ENCODE data around the gene PRKAG2.

- TF ChIP-seq CTCF (IDR thresholded peaks at IDR 0.05; ENCODE audit: low read depth, low read length, missing input control): no peak
- TF ChIP-seq ATF3 (IDR thresholded peaks at IDR 0.05): no peak
- TF ChIP-seq TAF1 (conservative IDR thresholded peaks at IDR 0.05): no peak
- TF ChIP-seq FOXA2 (IDR thresholded peaks at IDR 0.05): no peak
- no peak for TF ChIP-seq YY1 (IDR thresholded peaks at IDR 0.05)
- TF ChIP-seq GABPA (IDR thresholded peaks at IDR 0.05 in 1 of 2, conservative IDR thresholded peaks at IDR 0.05 in 1 of 2): no peak
- no peak for TF ChIP-seq REST (IDR thresholded peaks at IDR 0.05)
- TF ChIP-seq EGR1 (IDR thresholded peaks at IDR 0.05; ENCODE audit: low read depth in 2 of 2): no peak
Measured at GRCh38 chr7:151512353-151512752, 364.6 kb downstream of the PRKAG2 start.
